Measurements from ENCODE around the gene PSME3IP1.

PSME3IP1 gene

DNA sequence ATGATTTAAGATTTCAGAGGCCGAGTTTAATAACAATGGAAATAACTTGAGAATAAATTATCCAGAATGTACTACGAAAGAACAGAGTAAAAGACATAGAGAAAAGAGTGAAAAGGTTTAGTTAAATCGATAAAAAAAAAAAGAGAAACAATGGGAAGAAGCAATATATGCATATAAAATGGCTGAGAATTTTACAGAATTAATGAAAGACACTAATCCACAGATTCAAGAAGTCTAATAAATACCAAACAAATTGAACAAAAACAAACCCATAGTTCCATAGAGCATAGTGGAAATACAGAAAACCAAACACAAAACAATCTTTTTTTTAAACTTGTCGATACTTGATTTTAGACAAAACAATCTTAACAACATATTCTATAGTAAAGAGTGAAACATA lies 1.7 kb downstream of the PSME3IP1 start:
- TF ChIP-seq, protein P1, sequence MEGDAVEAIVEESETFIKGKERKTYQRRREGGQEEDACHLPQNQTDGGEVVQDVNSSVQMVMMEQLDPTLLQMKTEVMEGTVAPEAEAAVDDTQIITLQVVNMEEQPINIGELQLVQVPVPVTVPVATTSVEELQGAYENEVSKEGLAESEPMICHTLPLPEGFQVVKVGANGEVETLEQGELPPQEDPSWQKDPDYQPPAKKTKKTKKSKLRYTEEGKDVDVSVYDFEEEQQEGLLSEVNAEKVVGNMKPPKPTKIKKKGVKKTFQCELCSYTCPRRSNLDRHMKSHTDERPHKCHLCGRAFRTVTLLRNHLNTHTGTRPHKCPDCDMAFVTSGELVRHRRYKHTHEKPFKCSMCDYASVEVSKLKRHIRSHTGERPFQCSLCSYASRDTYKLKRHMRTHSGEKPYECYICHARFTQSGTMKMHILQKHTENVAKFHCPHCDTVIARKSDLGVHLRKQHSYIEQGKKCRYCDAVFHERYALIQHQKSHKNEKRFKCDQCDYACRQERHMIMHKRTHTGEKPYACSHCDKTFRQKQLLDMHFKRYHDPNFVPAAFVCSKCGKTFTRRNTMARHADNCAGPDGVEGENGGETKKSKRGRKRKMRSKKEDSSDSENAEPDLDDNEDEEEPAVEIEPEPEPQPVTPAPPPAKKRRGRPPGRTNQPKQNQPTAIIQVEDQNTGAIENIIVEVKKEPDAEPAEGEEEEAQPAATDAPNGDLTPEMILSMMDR (IDR thresholded peaks at IDR 0.05; ENCODE audit: low read depth, low read length, missing control alignments): no peak
- no peak overlapping the region for H3K4me3 ChIP-seq (ENCODE audit: low read depth, low read length)
- in situ Hi-C loops (cut with HindIII; ENCODE audit: low sequenced_read_pairs): loop anchor here (5.0 kb wide), 1 partner anchor 233 kb away; no protein-coding TSS in a partner anchor
- no peak for DNase-seq (ENCODE audit: low read depth)

DNA sequence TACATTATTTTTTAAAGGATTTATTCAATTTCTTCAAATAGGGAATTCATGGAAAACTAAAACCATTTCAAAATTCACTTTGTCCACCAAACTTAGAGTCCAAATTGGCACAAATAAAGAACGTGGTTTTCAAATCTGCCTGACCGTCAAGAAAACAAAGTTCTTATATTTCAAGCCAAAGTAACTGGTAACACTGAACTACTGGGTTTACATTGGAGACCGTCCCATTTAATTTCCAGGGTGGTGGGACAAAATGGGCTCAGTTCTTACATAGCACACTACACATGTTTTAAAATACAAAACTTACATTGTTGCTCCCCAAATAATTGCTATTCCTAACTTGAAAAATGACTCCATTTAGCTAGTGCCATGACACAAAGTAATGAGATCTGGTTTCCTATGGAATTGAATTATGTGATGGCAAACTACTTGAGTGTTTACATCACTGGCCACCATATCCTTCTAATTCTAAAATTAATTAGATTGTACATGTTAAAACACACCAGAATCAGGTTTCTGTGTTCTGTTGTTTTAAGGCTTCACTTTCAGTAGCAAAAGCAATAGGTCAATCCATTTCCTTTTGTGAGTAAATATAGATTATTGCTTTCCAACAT lies 6.5 kb downstream of the PSME3IP1 start:
- no peak for DNase-seq (ENCODE audit: low read depth)

DNA sequence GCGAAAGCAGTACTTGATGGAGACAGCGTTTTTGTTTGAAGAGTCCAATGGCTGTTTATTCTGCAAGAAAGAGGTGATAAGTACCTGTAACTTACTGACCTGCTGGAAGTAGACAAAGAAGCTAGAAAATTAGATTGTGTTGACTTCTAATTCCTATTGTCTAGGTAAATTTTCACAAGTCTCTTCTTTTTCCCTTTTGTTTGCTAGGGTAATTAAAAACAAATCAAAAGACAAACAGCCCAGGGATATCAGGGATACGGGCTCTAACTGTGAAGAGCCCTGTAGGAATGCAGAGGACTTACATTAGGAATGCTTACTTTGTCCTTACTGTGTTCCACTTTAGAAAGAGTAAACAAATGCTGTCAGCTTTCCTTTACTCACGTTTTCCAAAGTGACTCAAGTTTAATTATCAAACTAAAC lies 7.0 kb downstream of the PSME3IP1 start:
- no peak overlapping the region for H3K4me3 ChIP-seq (ENCODE audit: low read depth, low read length)
- no peak for DNase-seq (ENCODE audit: low read depth)
- in situ Hi-C loops (cut with HindIII; ENCODE audit: low sequenced_read_pairs): no loop called here
- TF ChIP-seq, protein P1 (IDR thresholded peaks at IDR 0.05; ENCODE audit: low read depth, low read length, missing control alignments): no peak

More for the DNA sequence above, 6.5 kb downstream of the PSME3IP1 start:
- in situ Hi-C loops (cut with HindIII; ENCODE audit: low sequenced_read_pairs): no loop called here
- TF ChIP-seq, protein P1 (IDR thresholded peaks at IDR 0.05; ENCODE audit: low read depth, low read length, missing control alignments): no peak
- no peak overlapping the region for H3K4me3 ChIP-seq (ENCODE audit: low read depth, low read length)

DNA sequence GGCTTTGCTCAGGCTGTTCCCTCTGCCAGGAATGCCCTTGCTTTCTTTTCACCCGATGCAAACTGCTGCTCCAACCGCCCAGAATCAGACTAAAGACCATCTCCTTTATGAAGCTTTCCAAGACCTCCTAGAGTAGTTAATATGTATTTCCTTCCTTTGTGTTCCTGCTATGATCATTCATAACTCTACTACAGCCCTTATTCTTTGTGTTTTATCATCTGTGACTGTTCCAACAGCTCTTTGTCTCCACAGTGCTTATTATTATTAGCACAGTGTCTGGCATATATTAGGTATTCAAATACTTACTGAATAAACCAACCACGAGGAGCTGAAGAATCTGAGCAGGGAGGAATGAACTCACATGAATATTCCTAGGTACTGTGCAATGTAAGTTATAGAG lies 7.6 kb downstream of the PSME3IP1 start:
- no peak overlapping the region for H3K4me3 ChIP-seq (ENCODE audit: low read depth, low read length)
- TF ChIP-seq, protein P1 (IDR thresholded peaks at IDR 0.05; ENCODE audit: low read depth, low read length, missing control alignments): no peak
- DNase-seq (ENCODE audit: low read depth): no peak
- in situ Hi-C loops (cut with HindIII; ENCODE audit: low sequenced_read_pairs): no loop called here

DNA sequence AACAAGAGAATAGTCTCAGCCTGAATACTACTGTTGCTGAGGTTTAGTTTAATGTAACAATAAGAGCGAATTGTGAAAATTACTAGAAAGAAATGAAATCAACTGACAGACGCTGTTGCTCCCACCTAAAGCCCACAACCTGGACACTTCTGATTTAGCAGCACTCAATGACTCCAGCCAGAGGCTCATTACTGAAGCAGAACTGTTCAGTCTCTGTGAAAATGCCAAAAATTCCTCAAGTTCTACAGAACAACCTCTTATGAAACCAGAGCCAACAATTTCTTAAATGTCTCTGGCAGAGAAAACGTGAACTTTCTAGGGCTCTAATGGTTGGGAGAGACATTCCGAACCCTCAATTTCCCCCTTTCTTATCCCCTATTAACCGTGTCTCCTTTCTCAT lies 9.9 kb downstream of the PSME3IP1 start:
- in situ Hi-C loops (cut with HindIII; ENCODE audit: low sequenced_read_pairs): no loop called here
- H3K4me3 ChIP-seq (ENCODE audit: low read depth, low read length): no peak overlapping the region
- TF ChIP-seq, protein P1 (IDR thresholded peaks at IDR 0.05; ENCODE audit: low read depth, low read length, missing control alignments): no peak
- no peak for DNase-seq (ENCODE audit: low read depth)

DNA sequence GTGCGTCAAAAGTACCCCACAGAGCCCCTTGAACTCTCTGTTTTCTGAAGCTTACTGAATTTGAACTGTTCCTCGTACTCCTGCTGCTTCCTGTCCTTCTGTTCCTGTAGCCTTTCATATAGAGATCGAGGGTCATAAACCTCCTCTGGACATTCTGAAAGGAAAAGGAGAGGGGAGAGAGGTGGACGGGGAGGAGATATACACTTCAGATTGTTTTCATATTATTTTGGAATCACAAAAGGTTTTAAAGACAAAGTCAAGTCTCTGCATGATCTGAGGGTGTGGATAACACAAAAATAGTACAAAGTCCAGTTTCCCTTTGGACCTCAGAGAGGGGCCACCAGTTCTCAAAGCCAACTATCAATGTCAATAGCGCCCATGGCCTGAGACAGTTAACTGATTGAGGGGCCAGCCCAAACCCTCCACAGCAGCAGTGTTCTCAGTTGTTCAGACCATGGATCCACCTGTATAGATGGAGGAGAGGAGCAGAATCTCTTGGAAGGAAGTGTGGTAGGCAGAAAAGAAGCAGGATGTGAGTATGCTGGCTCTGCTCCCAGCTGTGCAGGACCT lies 13.0 kb downstream of the PSME3IP1 start:
- in situ Hi-C loops (cut with HindIII; ENCODE audit: low sequenced_read_pairs): no loop called here
- TF ChIP-seq, protein P1 (IDR thresholded peaks at IDR 0.05; ENCODE audit: low read depth, low read length, missing control alignments): no peak
- no peak overlapping the region for H3K4me3 ChIP-seq (ENCODE audit: low read depth, low read length)
- DNase-seq (ENCODE audit: low read depth): no peak

All from astrocyte of the cerebellum (primary cell).